NCI-H446 (cell line): ENCODE data around the gene DNASE1.
A peak's percentile ranks its signal among the peaks of the same experiment; 100 is the strongest.
"Not testable (repeated sequence)": the region's sequence is repeated elsewhere in the genome, so short reads cannot be mapped to it uniquely, and the experiment has no call there.

ENCODE experiments used
- DNase-seq, 2 experiments: peaks; one replicate each; lab custom pipeline; 2025; lab: John Stamatoyannopoulos, UW

Gene DNASE1

GRCh38 chr16:3654249-3654991 is at the start of gene DNASE1:
DNASE1 (plus strand) TSS chr16:3654691; CDS start chr16:3655374, 683 bp downstream.
- DNase-seq: peak in 1 of 2 experiments; percentile 53

- DNase-seq: peak in 1 of 2 experiments; percentile 60
Observed at GRCh38 chr16:3606441-3606840, 48.0 kb upstream of the DNASE1 start.

GRCh38 chr16:3607161-3607560 is 47.3 kb upstream of the DNASE1 start:
- no peak for DNase-seq

- no peak for DNase-seq
Observed at GRCh38 chr16:3607634-3608033, 46.9 kb upstream of the DNASE1 start.

GRCh38 chr16:3608069-3608468 is 46.4 kb upstream of the DNASE1 start:
- no peak for DNase-seq

- not testable (repeated sequence) for DNase-seq
Observed at GRCh38 chr16:3608976-3609375, 45.5 kb upstream of the DNASE1 start.

- DNase-seq: no peak
Observed at GRCh38 chr16:3609895-3610697, 44.4 kb upstream of the DNASE1 start.

GRCh38 chr16:3610698-3611145 is 43.8 kb upstream of the DNASE1 start:
- no peak for DNase-seq

GRCh38 chr16:3611146-3611975 is 43.1 kb upstream of the DNASE1 start, which contains the start of gene SLX4:
SLX4 (minus strand) TSS chr16:3611606; CDS start chr16:3608964, 2,642 bp downstream.
- peak; percentile 77 to 96 for DNase-seq

GRCh38 chr16:3612510-3613466 is 41.7 kb upstream of the DNASE1 start:
- DNase-seq: no peak

- DNase-seq: no peak
Observed at GRCh38 chr16:3618769-3619141, 35.7 kb upstream of the DNASE1 start.

- DNase-seq: no peak
Observed at GRCh38 chr16:3623642-3624041, 30.8 kb upstream of the DNASE1 start.

- no peak for DNase-seq
Observed at GRCh38 chr16:3625331-3625730, 29.2 kb upstream of the DNASE1 start.

- DNase-seq: no peak
Observed at GRCh38 chr16:3625911-3626732, 28.4 kb upstream of the DNASE1 start.

GRCh38 chr16:3637371-3637923 is 17.0 kb upstream of the DNASE1 start:
- DNase-seq: no peak

- no peak for DNase-seq
Observed at GRCh38 chr16:3638916-3639644, 15.4 kb upstream of the DNASE1 start.

- DNase-seq: no peak
Observed at GRCh38 chr16:3640207-3640606, 14.3 kb upstream of the DNASE1 start.

GRCh38 chr16:3640632-3641501 is 13.6 kb upstream of the DNASE1 start:
- no peak for DNase-seq
